ENCODE results near the gene NAV2.

- TF ChIP-seq, protein P1, sequence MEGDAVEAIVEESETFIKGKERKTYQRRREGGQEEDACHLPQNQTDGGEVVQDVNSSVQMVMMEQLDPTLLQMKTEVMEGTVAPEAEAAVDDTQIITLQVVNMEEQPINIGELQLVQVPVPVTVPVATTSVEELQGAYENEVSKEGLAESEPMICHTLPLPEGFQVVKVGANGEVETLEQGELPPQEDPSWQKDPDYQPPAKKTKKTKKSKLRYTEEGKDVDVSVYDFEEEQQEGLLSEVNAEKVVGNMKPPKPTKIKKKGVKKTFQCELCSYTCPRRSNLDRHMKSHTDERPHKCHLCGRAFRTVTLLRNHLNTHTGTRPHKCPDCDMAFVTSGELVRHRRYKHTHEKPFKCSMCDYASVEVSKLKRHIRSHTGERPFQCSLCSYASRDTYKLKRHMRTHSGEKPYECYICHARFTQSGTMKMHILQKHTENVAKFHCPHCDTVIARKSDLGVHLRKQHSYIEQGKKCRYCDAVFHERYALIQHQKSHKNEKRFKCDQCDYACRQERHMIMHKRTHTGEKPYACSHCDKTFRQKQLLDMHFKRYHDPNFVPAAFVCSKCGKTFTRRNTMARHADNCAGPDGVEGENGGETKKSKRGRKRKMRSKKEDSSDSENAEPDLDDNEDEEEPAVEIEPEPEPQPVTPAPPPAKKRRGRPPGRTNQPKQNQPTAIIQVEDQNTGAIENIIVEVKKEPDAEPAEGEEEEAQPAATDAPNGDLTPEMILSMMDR (IDR thresholded peaks at IDR 0.05) = no peak
- TF ChIP-seq POLR2A (IDR thresholded peaks at IDR 0.05) = no peak
Measured at GRCh38 chr11:20125927-20126326, 413.3 kb downstream of the NAV2 start.

Measured in transverse colon (tissue), 3 donors.